BE2C (cell line): Measurements from ENCODE around the gene ARGLU1. TPM values are rescaled to one million over a fixed set of nuclear protein-coding genes. Genes with fewer than 3 reads are reported as not detected.
A peak's percentile ranks its signal among the peaks of the same experiment; 100 is the strongest.

Experiments
- DNase-seq: peaks from one replicate; pipeline ENCODE4 v3.0.0-alpha.2; 2020
- H3K27me3 ChIP-seq: fragments of 250-450 bp; sonication (Bioruptor Pico); 2 replicates; pipeline ENCODE4 v1.5.1; 2020; ENCODE audit warnings: mild to moderate bottlenecking
- H3K36me3 ChIP-seq: fragments of 250-450 bp; sonication (Bioruptor Pico); 2 replicates; pipeline ENCODE4 v1.5.1; 2020; ENCODE audit warnings: mild to moderate bottlenecking
- H3K4me1 ChIP-seq: fragments of 250-450 bp; sonication (Bioruptor Pico); 2 replicates; pipeline ENCODE4 v1.5.1; 2020
- H3K4me3 ChIP-seq: 2 replicates; pipeline ENCODE4 v1.5.1; 2011; ENCODE audit warnings: low read depth, low read length
- H3K9me3 ChIP-seq: fragments of 250-450 bp; sonication (Bioruptor Pico); 2 replicates; pipeline ENCODE4 v1.5.1; 2020
- CTCF ChIP-seq: IDR thresholded peaks from 2 replicates; pipeline ENCODE4 v1.5.1; 2012; ENCODE audit warnings: mild to moderate bottlenecking, low read depth, low read length
- polyA plus RNA-seq: library from polyadenylated mRNA; unstranded; fragments of >200 nt; gene quantifications from one replicate; pipeline ENCODE4 v1.2.1, GENCODE V29; 2012; ENCODE audit warnings: low read depth, missing spikeins; ENCODE audit not compliant: insufficient read length, insufficient read depth

ARGLU1 gene, protein sequence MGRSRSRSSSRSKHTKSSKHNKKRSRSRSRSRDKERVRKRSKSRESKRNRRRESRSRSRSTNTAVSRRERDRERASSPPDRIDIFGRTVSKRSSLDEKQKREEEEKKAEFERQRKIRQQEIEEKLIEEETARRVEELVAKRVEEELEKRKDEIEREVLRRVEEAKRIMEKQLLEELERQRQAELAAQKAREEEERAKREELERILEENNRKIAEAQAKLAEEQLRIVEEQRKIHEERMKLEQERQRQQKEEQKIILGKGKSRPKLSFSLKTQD
- 108 TPM for polyA plus RNA-seq

- Histone ChIP-seq H3K4me1 (no peaks in the 10 kb centered on the region; the same call in 1 of the 2 replicates), H3K4me3 (peak within 1 kb of the TSS; percentile 95), H3K27me3 (no peaks in the 10 kb centered on the region), H3K9me3 (no peaks in the 10 kb centered on the region), H3K36me3 (no peaks in the 10 kb centered on the region)
- no peak for TF ChIP-seq CTCF
- peak; percentile 95 for DNase-seq
These were observed at the start of gene ARGLU1 for GRCh38 chr13:106567474-106568298. Gene ARGLU1 (minus strand): TSS chr13:106568137. CDS start chr13:106567919, 218 bp downstream.

DNA sequence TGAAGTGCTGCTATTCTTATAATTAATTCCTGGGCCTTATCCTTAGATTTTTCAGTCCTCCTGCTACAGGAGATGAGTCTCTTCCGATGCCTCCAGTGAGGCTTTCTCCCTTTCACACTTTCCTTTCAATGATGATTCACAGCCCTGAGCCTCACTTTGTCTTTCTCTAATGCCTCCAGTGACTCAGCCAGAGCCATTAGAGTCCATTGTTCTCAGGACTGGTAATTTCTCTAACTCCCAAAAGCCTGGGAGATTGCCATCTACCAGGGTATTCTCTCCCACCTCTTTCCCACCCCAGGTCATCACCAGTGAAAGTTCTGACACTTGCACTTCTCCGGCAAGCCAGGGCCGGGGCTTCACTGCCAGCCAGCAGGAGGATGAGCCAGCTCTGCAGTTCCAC is 49.6 kb upstream of the ARGLU1 start:
- no peak for TF ChIP-seq CTCF
- Histone ChIP-seq H3K27me3 (peaks cover 24% of the 10 kb centered on the region), H3K4me3 (no peak overlapping the region), H3K4me1 (peaks cover 3% of the 10 kb centered on the region; the same call in 1 of the 2 replicates), H3K36me3 (no peaks in the 10 kb centered on the region), H3K9me3 (no peaks in the 10 kb centered on the region)
- DNase-seq = no peak

DNA sequence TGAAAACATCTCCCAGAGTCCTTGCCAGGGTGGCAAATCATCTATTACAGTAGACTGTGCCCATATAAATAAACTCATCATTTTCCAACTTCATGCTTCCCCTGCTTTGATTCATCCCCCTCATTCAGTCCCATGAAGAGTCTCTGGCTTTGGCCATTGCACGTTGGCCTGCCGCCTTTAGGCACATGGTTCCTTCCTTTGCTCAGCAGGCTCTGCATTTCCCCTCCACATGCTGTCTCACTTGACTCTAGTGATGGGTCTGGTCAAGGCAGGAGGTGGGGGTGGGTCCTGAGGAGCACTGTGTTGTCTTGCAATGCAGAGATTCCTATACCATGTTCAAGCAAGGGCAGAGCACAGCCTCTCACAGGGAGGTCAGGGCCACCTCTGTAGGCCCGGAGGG is 48.8 kb upstream of the ARGLU1 start:
- Histone ChIP-seq H3K36me3 (no peaks in the 10 kb centered on the region), H3K4me1 (peaks cover 3% of the 10 kb centered on the region; the same call in 1 of the 2 replicates), H3K4me3 (no peak overlapping the region), H3K27me3 (peaks cover 16% of the 10 kb centered on the region), H3K9me3 (no peaks in the 10 kb centered on the region)
- DNase-seq = no peak
- TF ChIP-seq CTCF = no peak

GRCh38 chr13:106614874-106615273 is 46.9 kb upstream of the ARGLU1 start:
- no peak for TF ChIP-seq CTCF
- Histone ChIP-seq H3K27me3 (no peaks in the 10 kb centered on the region), H3K36me3 (no peaks in the 10 kb centered on the region), H3K4me3 (no peak overlapping the region), H3K4me1 (peaks cover 3% of the 10 kb centered on the region; the same call in 1 of the 2 replicates), H3K9me3 (no peaks in the 10 kb centered on the region)
- no peak for DNase-seq

DNA sequence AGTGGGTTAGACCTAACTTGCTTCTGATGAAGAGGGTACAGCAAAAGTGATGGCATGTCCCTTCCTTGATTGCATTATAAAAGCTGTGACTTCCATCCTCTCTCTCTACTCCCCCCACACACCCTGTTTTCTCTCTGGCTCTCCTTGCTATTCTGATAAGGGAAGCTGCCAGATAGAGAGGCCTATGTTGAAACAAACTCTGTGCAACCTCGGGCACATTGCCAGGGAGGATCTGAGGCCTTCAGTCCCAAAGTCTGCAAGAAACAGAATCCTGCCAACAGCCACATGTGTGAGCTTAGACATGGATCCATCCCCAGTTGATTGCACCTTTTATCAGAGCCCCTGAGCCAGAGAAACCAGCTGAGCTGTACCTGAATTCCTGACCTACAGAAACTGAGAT is 44.8 kb upstream of the ARGLU1 start:
- DNase-seq = peak; percentile 51
- no peak for TF ChIP-seq CTCF
- Histone ChIP-seq H3K36me3 (no peaks in the 10 kb centered on the region), H3K4me1 (no peaks in the 10 kb centered on the region), H3K27me3 (no peaks in the 10 kb centered on the region), H3K9me3 (no peaks in the 10 kb centered on the region), H3K4me3 (no peak overlapping the region)
